HEK293 (cell line): ENCODE results near the gene SPRED2.

Experiments
- HOXC10 ChIP-seq: sonication (generic); formaldehyde crosslinking; IDR thresholded peaks from 2 replicates; pipeline ENCODE4 v1.8.1; 2023; ENCODE audit warnings: mild to moderate bottlenecking, missing genetic modification reagents
- KLF1 ChIP-seq: fragments of 450-650 bp; formaldehyde crosslinking; IDR thresholded peaks from 2 replicates; pipeline ENCODE4 v1.5.1; 2016; ENCODE audit warnings: missing biosample characterization, missing genetic modification characterization
- MEIS1 ChIP-seq: sonication (generic); formaldehyde crosslinking; IDR thresholded peaks from 2 replicates; pipeline ENCODE4 v1.8.1; 2022; ENCODE audit warnings: missing genetic modification reagents, mild to moderate bottlenecking, borderline replicate concordance
- OSR2 ChIP-seq: fragments of 450-650 bp; formaldehyde crosslinking; IDR thresholded peaks from 2 replicates; pipeline ENCODE4 v1.5.1; 2016; ENCODE audit warnings: missing biosample characterization, missing genetic modification characterization
- REPIN1 ChIP-seq: fragments of 450-650 bp; formaldehyde crosslinking; IDR thresholded peaks from 2 replicates; pipeline ENCODE4 v1.5.1; 2017; ENCODE audit warnings: missing biosample characterization, missing genetic modification characterization, low read depth
- ZBTB1 ChIP-seq: fragments of 450-650 bp; formaldehyde crosslinking; IDR thresholded peaks from 2 replicates; pipeline ENCODE4 v1.5.1; 2016; ENCODE audit warnings: missing biosample characterization, missing genetic modification characterization
- ZBTB48 ChIP-seq: fragments of 450-650 bp; formaldehyde crosslinking; IDR thresholded peaks from 2 replicates; pipeline ENCODE4 v1.5.1; 2016; ENCODE audit warnings: missing biosample characterization, missing genetic modification characterization
- ZFP37 ChIP-seq: fragments of 450-650 bp; formaldehyde crosslinking; IDR thresholded peaks from 2 replicates; pipeline ENCODE4 v1.5.1; 2016; ENCODE audit warnings: missing biosample characterization, missing genetic modification characterization
- ZNF10 ChIP-seq: fragments of 450-650 bp; formaldehyde crosslinking; IDR thresholded peaks from 2 replicates; pipeline ENCODE4 v1.5.1; 2017; ENCODE audit warnings: missing biosample characterization, missing genetic modification characterization
- ZNF112 ChIP-seq: fragments of 450-650 bp; formaldehyde crosslinking; IDR thresholded peaks from 2 replicates; pipeline ENCODE4 v1.5.0; 2017; ENCODE audit warnings: missing biosample characterization, missing genetic modification characterization
- ZNF138 ChIP-seq: fragments of 450-650 bp; formaldehyde crosslinking; IDR thresholded peaks from 2 replicates; pipeline ENCODE4 v1.5.1; 2016; ENCODE audit warnings: missing biosample characterization, missing genetic modification characterization, borderline replicate concordance
- ZNF175 ChIP-seq: fragments of 450-650 bp; formaldehyde crosslinking; IDR thresholded peaks from 2 replicates; pipeline ENCODE4 v1.5.1; 2016; ENCODE audit warnings: missing biosample characterization, missing genetic modification characterization
- ZNF19 ChIP-seq: fragments of 450-650 bp; formaldehyde crosslinking; IDR thresholded peaks from 2 replicates; pipeline ENCODE4; 2016; ENCODE audit warnings: missing biosample characterization, missing genetic modification characterization, low read depth
- ZNF211 ChIP-seq: fragments of 450-650 bp; formaldehyde crosslinking; IDR thresholded peaks from 2 replicates; pipeline ENCODE4 v1.5.1; 2016; ENCODE audit warnings: low read depth, missing biosample characterization, missing genetic modification characterization
- ZNF221 ChIP-seq: fragments of 450-650 bp; formaldehyde crosslinking; IDR thresholded peaks from 2 replicates; pipeline ENCODE4 v1.5.1; 2017; ENCODE audit warnings: missing biosample characterization, missing genetic modification characterization, borderline replicate concordance
- ZNF266 ChIP-seq: fragments of 450-650 bp; formaldehyde crosslinking; IDR thresholded peaks from 2 replicates; pipeline ENCODE4 v1.5.1; 2016; ENCODE audit warnings: missing biosample characterization, missing genetic modification characterization, low read depth
- ZNF274 ChIP-seq, 2 experiments: fragments of 200-500 bp in 1 of 2; fragments of 450-650 bp in 1 of 2; sonication (Bioruptor generic) in 1 of 2; formaldehyde crosslinking in 1 of 2; IDR thresholded peaks; 2 replicates each; pipeline versions ENCODE4 v1.5.1 to v1.6.1; 2014 to 2016; ENCODE audit warnings: borderline replicate concordance in 1 of 2, inconsistent platforms in 1 of 2, low read length in 1 of 2, missing biosample characterization in 1 of 2, missing genetic modification characterization in 1 of 2
- ZNF335 ChIP-seq: fragments of 450-650 bp; formaldehyde crosslinking; conservative IDR thresholded peaks from 2 replicates; pipeline ENCODE4 v1.5.1; 2016; ENCODE audit warnings: missing biosample characterization, missing genetic modification characterization
- ZNF350 ChIP-seq: fragments of 450-650 bp; formaldehyde crosslinking; IDR thresholded peaks from 2 replicates; pipeline ENCODE4 v1.5.0; 2017; ENCODE audit warnings: missing biosample characterization, mild to moderate bottlenecking, missing genetic modification characterization
- ZNF404 ChIP-seq: fragments of 450-650 bp; formaldehyde crosslinking; IDR thresholded peaks from 2 replicates; pipeline ENCODE4 v1.5.1; 2017; ENCODE audit warnings: missing biosample characterization, missing genetic modification characterization
- ZNF416 ChIP-seq: fragments of 450-650 bp; formaldehyde crosslinking; IDR thresholded peaks from 2 replicates; pipeline ENCODE4 v1.5.1; 2016; ENCODE audit warnings: missing biosample characterization, missing genetic modification characterization
- ZNF48 ChIP-seq: fragments of 450-650 bp; formaldehyde crosslinking; IDR thresholded peaks from 2 replicates; pipeline ENCODE4 v1.5.1; 2016; ENCODE audit warnings: missing biosample characterization, missing genetic modification characterization
- ZNF501 ChIP-seq: fragments of 450-650 bp; formaldehyde crosslinking; IDR thresholded peaks from 2 replicates; pipeline ENCODE4 v1.5.1; 2016; ENCODE audit warnings: missing biosample characterization, missing genetic modification characterization
- ZNF521 ChIP-seq: fragments of 450-650 bp; formaldehyde crosslinking; IDR thresholded peaks from 2 replicates; pipeline ENCODE4 v1.5.1; 2017; ENCODE audit warnings: missing biosample characterization, mild to moderate bottlenecking, missing genetic modification characterization
- ZNF530 ChIP-seq: fragments of 450-650 bp; formaldehyde crosslinking; IDR thresholded peaks from 2 replicates; pipeline ENCODE4 v1.5.1; 2016; ENCODE audit warnings: low read depth, missing biosample characterization, missing genetic modification characterization
- ZNF544 ChIP-seq: fragments of 450-650 bp; formaldehyde crosslinking; IDR thresholded peaks from 2 replicates; pipeline ENCODE4 v1.5.0; 2017; ENCODE audit warnings: missing biosample characterization, missing genetic modification characterization
- ZNF561 ChIP-seq: fragments of 450-650 bp; IDR thresholded peaks from 2 replicates; pipeline ENCODE4 v1.5.1; 2018; ENCODE audit warnings: missing biosample characterization, missing genetic modification characterization, borderline replicate concordance
- ZNF621 ChIP-seq: fragments of 450-650 bp; formaldehyde crosslinking; IDR thresholded peaks from 2 replicates; pipeline ENCODE4 v1.5.1; 2017; ENCODE audit warnings: missing biosample characterization, missing genetic modification characterization
- ZNF664 ChIP-seq: fragments of 450-650 bp; formaldehyde crosslinking; IDR thresholded peaks from 2 replicates; pipeline ENCODE4 v1.5.1; 2016; ENCODE audit warnings: missing biosample characterization, missing genetic modification characterization
- ZNF747 ChIP-seq: fragments of 450-650 bp; formaldehyde crosslinking; IDR thresholded peaks from 2 replicates; pipeline ENCODE4 v1.5.1; 2016; ENCODE audit warnings: missing biosample characterization, missing genetic modification characterization
- ZSCAN16 ChIP-seq: fragments of 450-650 bp; formaldehyde crosslinking; IDR thresholded peaks from 2 replicates; pipeline ENCODE4 v1.5.1; 2016; ENCODE audit warnings: missing biosample characterization, missing genetic modification characterization
- ZXDB ChIP-seq: fragments of 450-650 bp; formaldehyde crosslinking; IDR thresholded peaks from 2 replicates; pipeline ENCODE4 v1.5.1; 2016; ENCODE audit warnings: missing biosample characterization, missing genetic modification characterization
- TF ChIP-seq, protein P1 (sequence below): fragments of 450-650 bp; formaldehyde crosslinking; IDR thresholded peaks from 2 replicates; pipeline ENCODE4 v1.5.1; 2016; ENCODE audit warnings: missing biosample characterization, missing genetic modification characterization
- TF ChIP-seq, protein P2 (sequence below): fragments of 450-650 bp; formaldehyde crosslinking; IDR thresholded peaks from 2 replicates; pipeline ENCODE4 v1.5.1; 2017; ENCODE audit warnings: missing biosample characterization, missing genetic modification characterization
- TF ChIP-seq, protein P3 (sequence below): fragments of 450-650 bp; formaldehyde crosslinking; IDR thresholded peaks from 2 replicates; pipeline ENCODE4 v1.5.1; 2017; ENCODE audit warnings: missing biosample characterization, missing genetic modification characterization
- TF ChIP-seq, protein P4 (sequence below): fragments of 450-650 bp; formaldehyde crosslinking; IDR thresholded peaks from 2 replicates; pipeline ENCODE4 v1.5.1; 2016; ENCODE audit warnings: missing biosample characterization, missing genetic modification characterization

Gene SPRED2

DNA sequence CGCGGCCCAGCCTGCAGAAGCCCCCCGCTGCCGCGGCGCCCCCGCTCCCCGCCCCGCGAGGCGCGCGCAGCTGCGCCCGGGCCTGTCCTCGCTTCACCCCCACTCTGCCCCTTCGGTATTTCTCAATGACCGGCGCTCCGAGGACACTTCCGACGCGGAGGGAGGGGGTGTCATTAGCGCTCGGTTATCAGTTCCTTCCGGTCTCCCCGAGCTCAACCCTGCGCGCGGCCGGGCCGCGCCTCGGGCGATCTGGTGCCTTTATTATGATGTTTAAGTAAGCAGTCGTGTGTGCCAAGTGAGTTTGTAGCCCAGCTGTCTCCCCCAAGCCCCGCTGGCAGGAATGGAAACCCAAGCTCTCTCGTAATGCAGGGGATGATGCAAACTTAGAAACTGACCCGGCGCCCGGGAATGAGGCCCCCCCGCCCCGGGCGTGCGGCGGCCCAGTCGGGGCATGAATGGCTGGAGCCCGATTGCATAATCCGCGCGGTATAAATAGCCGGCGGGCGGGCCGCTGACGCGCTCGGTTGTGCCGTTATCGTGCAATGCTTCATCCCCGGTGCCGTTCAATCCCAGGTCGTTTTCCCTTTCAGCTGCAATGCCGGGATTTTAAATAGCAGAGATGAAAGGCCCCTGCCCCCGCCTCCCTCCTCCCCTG lies 3.9 kb upstream of the SPRED2 start (continued):
- TF ChIP-seq ZNF747 (tag by site-specific recombination) (no peak), HOXC10 (CRISPR knock-in tag) (no peak), ZNF416 (tag by site-specific recombination) (no peak), ZXDB (tag by site-specific recombination) (peak; percentile 32), ZSCAN16 (tag by site-specific recombination) (no peak), REPIN1 (tag by site-specific recombination) (no peak), ZNF621 (tag by site-specific recombination) (no peak), ZNF211 (tag by site-specific recombination) (no peak), ZNF266 (tag by site-specific recombination) (no peak), ZNF501 (tag by site-specific recombination) (no peak), ZNF335 (tag by site-specific recombination) (peak; percentile 69; the same call in 1 of the 2 replicates), ZNF274 (IDR thresholded peaks at IDR 0.05; ENCODE audit: low read length) (no peak), ZNF274 (tag by site-specific recombination; IDR thresholded peaks at IDR 0.05; ENCODE audit: borderline replicate concordance) (no peak), ZNF544 (no peak), ZNF112 (tag by site-specific recombination) (no peak), ZNF404 (tag by site-specific recombination) (no peak), ZNF530 (tag by site-specific recombination) (no peak), ZNF221 (no peak), OSR2 (no peak), ZNF350 (tag by site-specific recombination) (no peak), MEIS1 (CRISPR knock-in tag) (no peak), ZNF138 (tag by site-specific recombination) (no peak), ZNF521 (tag by site-specific recombination) (no peak), ZNF19 (tag by site-specific recombination) (no peak), KLF1 (no peak), ZBTB1 (tag by site-specific recombination) (no peak), ZFP37 (tag by site-specific recombination) (no peak; the same call in 1 of the 2 replicates), ZNF175 (tag by site-specific recombination) (no peak), ZNF48 (tag by site-specific recombination) (no peak), ZNF664 (tag by site-specific recombination) (no peak), ZNF10 (0 out of 2 replicates have a peak, but pooled peaks have one; percentile 38), ZBTB48 (no peak), ZNF561 (tag by site-specific recombination) (no peak)
- TF ChIP-seq, protein P1, sequence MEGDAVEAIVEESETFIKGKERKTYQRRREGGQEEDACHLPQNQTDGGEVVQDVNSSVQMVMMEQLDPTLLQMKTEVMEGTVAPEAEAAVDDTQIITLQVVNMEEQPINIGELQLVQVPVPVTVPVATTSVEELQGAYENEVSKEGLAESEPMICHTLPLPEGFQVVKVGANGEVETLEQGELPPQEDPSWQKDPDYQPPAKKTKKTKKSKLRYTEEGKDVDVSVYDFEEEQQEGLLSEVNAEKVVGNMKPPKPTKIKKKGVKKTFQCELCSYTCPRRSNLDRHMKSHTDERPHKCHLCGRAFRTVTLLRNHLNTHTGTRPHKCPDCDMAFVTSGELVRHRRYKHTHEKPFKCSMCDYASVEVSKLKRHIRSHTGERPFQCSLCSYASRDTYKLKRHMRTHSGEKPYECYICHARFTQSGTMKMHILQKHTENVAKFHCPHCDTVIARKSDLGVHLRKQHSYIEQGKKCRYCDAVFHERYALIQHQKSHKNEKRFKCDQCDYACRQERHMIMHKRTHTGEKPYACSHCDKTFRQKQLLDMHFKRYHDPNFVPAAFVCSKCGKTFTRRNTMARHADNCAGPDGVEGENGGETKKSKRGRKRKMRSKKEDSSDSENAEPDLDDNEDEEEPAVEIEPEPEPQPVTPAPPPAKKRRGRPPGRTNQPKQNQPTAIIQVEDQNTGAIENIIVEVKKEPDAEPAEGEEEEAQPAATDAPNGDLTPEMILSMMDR: no peak
- TF ChIP-seq, protein P2, sequence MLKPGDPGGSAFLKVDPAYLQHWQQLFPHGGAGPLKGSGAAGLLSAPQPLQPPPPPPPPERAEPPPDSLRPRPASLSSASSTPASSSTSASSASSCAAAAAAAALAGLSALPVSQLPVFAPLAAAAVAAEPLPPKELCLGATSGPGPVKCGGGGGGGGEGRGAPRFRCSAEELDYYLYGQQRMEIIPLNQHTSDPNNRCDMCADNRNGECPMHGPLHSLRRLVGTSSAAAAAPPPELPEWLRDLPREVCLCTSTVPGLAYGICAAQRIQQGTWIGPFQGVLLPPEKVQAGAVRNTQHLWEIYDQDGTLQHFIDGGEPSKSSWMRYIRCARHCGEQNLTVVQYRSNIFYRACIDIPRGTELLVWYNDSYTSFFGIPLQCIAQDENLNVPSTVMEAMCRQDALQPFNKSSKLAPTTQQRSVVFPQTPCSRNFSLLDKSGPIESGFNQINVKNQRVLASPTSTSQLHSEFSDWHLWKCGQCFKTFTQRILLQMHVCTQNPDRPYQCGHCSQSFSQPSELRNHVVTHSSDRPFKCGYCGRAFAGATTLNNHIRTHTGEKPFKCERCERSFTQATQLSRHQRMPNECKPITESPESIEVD (tag by site-specific recombination): no peak
- TF ChIP-seq, protein P3, sequence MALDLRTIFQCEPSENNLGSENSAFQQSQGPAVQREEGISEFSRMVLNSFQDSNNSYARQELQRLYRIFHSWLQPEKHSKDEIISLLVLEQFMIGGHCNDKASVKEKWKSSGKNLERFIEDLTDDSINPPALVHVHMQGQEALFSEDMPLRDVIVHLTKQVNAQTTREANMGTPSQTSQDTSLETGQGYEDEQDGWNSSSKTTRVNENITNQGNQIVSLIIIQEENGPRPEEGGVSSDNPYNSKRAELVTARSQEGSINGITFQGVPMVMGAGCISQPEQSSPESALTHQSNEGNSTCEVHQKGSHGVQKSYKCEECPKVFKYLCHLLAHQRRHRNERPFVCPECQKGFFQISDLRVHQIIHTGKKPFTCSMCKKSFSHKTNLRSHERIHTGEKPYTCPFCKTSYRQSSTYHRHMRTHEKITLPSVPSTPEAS (tag by site-specific recombination): 0 out of 2 replicates have a peak, but pooled peaks have one; percentile 21
- TF ChIP-seq, protein P4, sequence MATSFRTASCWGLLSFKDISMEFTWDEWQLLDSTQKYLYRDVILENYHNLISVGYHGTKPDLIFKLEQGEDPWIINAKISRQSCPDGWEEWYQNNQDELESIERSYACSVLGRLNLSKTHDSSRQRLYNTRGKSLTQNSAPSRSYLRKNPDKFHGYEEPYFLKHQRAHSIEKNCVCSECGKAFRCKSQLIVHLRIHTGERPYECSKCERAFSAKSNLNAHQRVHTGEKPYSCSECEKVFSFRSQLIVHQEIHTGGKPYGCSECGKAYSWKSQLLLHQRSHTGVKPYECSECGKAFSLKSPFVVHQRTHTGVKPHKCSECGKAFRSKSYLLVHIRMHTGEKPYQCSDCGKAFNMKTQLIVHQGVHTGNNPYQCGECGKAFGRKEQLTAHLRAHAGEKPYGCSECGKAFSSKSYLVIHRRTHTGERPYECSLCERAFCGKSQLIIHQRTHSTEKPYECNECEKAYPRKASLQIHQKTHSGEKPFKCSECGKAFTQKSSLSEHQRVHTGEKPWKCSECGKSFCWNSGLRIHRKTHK (tag by site-specific recombination): no peak
